SK-N-SH (cell line): ENCODE results near the gene PIEZO2. TPM values are rescaled to one million over a fixed set of nuclear protein-coding genes. Genes with fewer than 3 reads are reported as not detected.

Experiments used
- CTCF ChIA-PET: fragments of 300-600, 350-600 bp; formaldehyde crosslinking; extraction: SDS; loops from one replicate; lab custom pipeline; 2021; lab: Yijun Ruan, JAX
- POLR2A ChIA-PET: fragments of 350-600 bp; sonication (Branson Sonifier 250); formaldehyde crosslinking; extraction: SDS; loops from one replicate; lab custom pipeline; 2020; ENCODE audit warnings: antibody characterized with exemption, inconsistent platforms; lab: Yijun Ruan, JAX
- DNase-seq: peaks from one replicate; pipeline ENCODE4 v3.0.0; 2012
- H2AFZ ChIP-seq: fragments of 200-600 bp; sonication (generic); 2 replicates; pipeline ENCODE4 v1.8.1; 2016; ENCODE audit warnings: antibody characterized with exemption, mild to moderate bottlenecking, low read depth
- H3F3A ChIP-seq: fragments of 200-600 bp; sonication (generic); replicated peaks from 2 replicates; pipeline ENCODE3; 2016; ENCODE audit warnings: antibody characterized with exemption, mild to moderate bottlenecking; ENCODE audit not compliant: insufficient read depth
- H3K27ac ChIP-seq, 2 experiments: fragments of 200-500 bp in 1 of 2; fragments of 200-600 bp in 1 of 2; sonication (Bioruptor generic) in 1 of 2; sonication (generic), shearing (Covaris generic) in 1 of 2; 2 replicates each; pipeline versions ENCODE4 v1.5.1 to v1.6.1; 2014 to 2016; ENCODE audit warnings: low read depth in 2 of 2, inconsistent platforms in 1 of 2, low read length in 1 of 2, mild to moderate bottlenecking in 1 of 2, mixed read lengths in 1 of 2
- H3K27me3 ChIP-seq: fragments of 200-600 bp; sonication (generic), shearing (Covaris generic); 2 replicates; pipeline ENCODE4 v1.6.1; 2016; ENCODE audit warnings: mixed run types; ENCODE audit not compliant: insufficient read depth
- H3K36me3 ChIP-seq, 2 experiments: fragments of 200-500 bp in 1 of 2; fragments of 200-600 bp in 1 of 2; sonication (Bioruptor generic) in 1 of 2; sonication (generic) in 1 of 2; replicated peaks in 1 of 2; 2 replicates each; pipeline versions ENCODE3 to v1.5.1; 2014 to 2016; ENCODE audit warnings: low read length in 1 of 2, mild to moderate bottlenecking in 1 of 2; ENCODE audit not compliant: insufficient read depth in 2 of 2, control insufficient read depth in 1 of 2
- H3K4me1 ChIP-seq, 2 experiments: fragments of 200-500 bp in 1 of 2; fragments of 200-600 bp in 1 of 2; sonication (Bioruptor generic) in 1 of 2; sonication (generic), shearing (Covaris generic) in 1 of 2; 2 replicates each; pipeline versions ENCODE4 v1.5.1 to v1.6.1; 2014 to 2016; ENCODE audit warnings: low read depth in 1 of 2, low read length in 1 of 2, mixed run types in 1 of 2; ENCODE audit not compliant: insufficient read depth in 2 of 2, control insufficient read depth in 1 of 2
- H3K4me2 ChIP-seq: fragments of 200-600 bp; sonication (generic), shearing (Covaris generic); 2 replicates; pipeline ENCODE4 v1.6.1; 2017; ENCODE audit warnings: mixed run types
- H3K4me3 ChIP-seq, 2 experiments: fragments of 200-500 bp in 1 of 2; fragments of 200-600 bp in 1 of 2; sonication (Bioruptor generic) in 1 of 2; sonication (generic), shearing (Covaris generic) in 1 of 2; 2 replicates each; pipeline versions ENCODE4 v1.5.1 to v1.8.1; 2014 to 2016; ENCODE audit warnings: low read depth in 2 of 2, inconsistent platforms in 1 of 2, low read length in 1 of 2, mild to moderate bottlenecking in 1 of 2, mixed read lengths in 1 of 2, moderate library complexity in 1 of 2
- H3K79me2 ChIP-seq: fragments of 200-600 bp; sonication (generic); 2 replicates; pipeline ENCODE4 v1.8.1; 2017; ENCODE audit warnings: mild to moderate bottlenecking; ENCODE audit not compliant: insufficient read depth
- H3K9ac ChIP-seq: fragments of 200-600 bp; sonication (generic); 2 replicates; pipeline ENCODE4 v1.6.1; 2017; ENCODE audit warnings: mixed run types
- H3K9me2 ChIP-seq: fragments of 200-600 bp; sonication (generic); 2 replicates; pipeline ENCODE4 v1.6.1; 2017; ENCODE audit warnings: mixed run types
- H3K9me3 ChIP-seq: fragments of 200-600 bp; sonication (generic); 2 replicates; pipeline ENCODE4 v1.6.1; 2017; ENCODE audit warnings: mixed run types, mild to moderate bottlenecking, moderate library complexity
- H4K20me1 ChIP-seq: fragments of 200-600 bp; sonication (generic); 2 replicates; pipeline ENCODE4 v1.6.1; 2017; ENCODE audit warnings: mild to moderate bottlenecking, mixed run types; ENCODE audit not compliant: insufficient read depth
- CHD2 ChIP-seq: fragments of 150-350 bp; IDR thresholded peaks from 2 replicates; pipeline ENCODE4 v1.6.1; 2018; ENCODE audit warnings: low read length; ENCODE audit not compliant: partially characterized antibody
- ELF1 ChIP-seq: IDR thresholded peaks from 2 replicates; pipeline ENCODE4 v1.4.0; 2012
- EZH2phosphoT487 ChIP-seq: fragments of 200-600 bp; sonication (generic); IDR thresholded peaks from 2 replicates; pipeline ENCODE4 v1.6.1; 2017; ENCODE audit warnings: low read depth, mixed run types, mild to moderate bottlenecking, antibody characterized with exemption, moderate library complexity, borderline replicate concordance
- GABPA ChIP-seq: IDR thresholded peaks from 2 replicates; pipeline ENCODE4 v1.4.0; 2012; ENCODE audit warnings: low read depth, mild to moderate bottlenecking
- GATA2 ChIP-seq: sonication (generic); formaldehyde crosslinking; IDR thresholded peaks from 2 replicates; pipeline ENCODE4 v1.5.0; 2020; ENCODE audit warnings: mild to moderate bottlenecking, missing genetic modification reagents
- IRF3 ChIP-seq: fragments of 150-350 bp; IDR thresholded peaks from 2 replicates; pipeline ENCODE4 v1.6.1; 2016; ENCODE audit warnings: mild to moderate bottlenecking, low read depth, low read length
- NFIC ChIP-seq: IDR thresholded peaks from 2 replicates; pipeline ENCODE4 v1.4.0; 2012; ENCODE audit warnings: borderline replicate concordance
- NRF1 ChIP-seq: IDR thresholded peaks from 2 replicates; pipeline ENCODE4 v1.6.1; 2012; ENCODE audit warnings: low read depth, mild to moderate bottlenecking, low read length
- POLR2AphosphoS5 ChIP-seq: IDR thresholded peaks from 2 replicates; pipeline ENCODE4 v1.6.1; 2012; ENCODE audit warnings: low read depth, low read length
- RAD21 ChIP-seq: IDR thresholded peaks from 2 replicates; pipeline ENCODE4 v1.6.1; 2012; ENCODE audit warnings: mild to moderate bottlenecking, low read length
- RCOR1 ChIP-seq: fragments of 150-350 bp; IDR thresholded peaks from 2 replicates; pipeline ENCODE4 v1.6.1; 2017; ENCODE audit warnings: antibody characterized with exemption, low read length
- REST ChIP-seq: IDR thresholded peaks from 2 replicates; pipeline ENCODE4 v1.6.1; 2012; ENCODE audit warnings: mild to moderate bottlenecking, low read depth, low read length, moderate library complexity
- RFX5 ChIP-seq: IDR thresholded peaks from 2 replicates; pipeline ENCODE4 v1.6.1; 2012; ENCODE audit warnings: mild to moderate bottlenecking, improper control_type of control experiment, low read length
- RXRA ChIP-seq: IDR thresholded peaks from 2 replicates; pipeline ENCODE4 v1.4.0; 2012; ENCODE audit warnings: low read depth, mild to moderate bottlenecking, borderline replicate concordance
- TCF12 ChIP-seq: IDR thresholded peaks from 2 replicates; pipeline ENCODE4 v1.4.0; 2012
- TEAD4 ChIP-seq: IDR thresholded peaks from 2 replicates; pipeline ENCODE4 v1.4.0; 2012; ENCODE audit warnings: mild to moderate bottlenecking, borderline replicate concordance; ENCODE audit not compliant: insufficient read depth
- YY1 ChIP-seq: IDR thresholded peaks from 2 replicates; pipeline ENCODE4 v1.4.0; 2012; ENCODE audit warnings: low read depth, mild to moderate bottlenecking
- WGBS: methylation state at CpG from one replicate; pipeline ENCODE4 v1.1.6; 2017; ENCODE audit warnings: low lambda C conversion rate; 5-methylcytosine and 5-hydroxymethylcytosine counted together
- polyA plus RNA-seq, 3 experiments: library from polyadenylated mRNA; depleted of rRNA; stranded (reverse); fragments of >200 nt; gene quantifications; 2 replicates each; pipeline ENCODE4 v1.2.3, GENCODE V29; 2012

Gene PIEZO2
- polyA plus RNA-seq, 1 of the 3 experiments (the other 2 are of a cell fraction), result not detected

- Histone ChIP-seq H3K4me2 (no peak overlapping the region), H3F3A (no peaks in the 10 kb centered on the region), H3K4me1 (no peaks in the 10 kb centered on the region), H3K9me2 (no peaks in the 10 kb centered on the region), H3K9ac (no peak overlapping the region), H3K36me3 (no peaks in the 10 kb centered on the region), H3K27ac (no peak overlapping the region), H3K4me3 (no peak overlapping the region), H4K20me1 (no peaks in the 10 kb centered on the region), H3K9me3 (no peaks in the 10 kb centered on the region), H2AFZ (no peak overlapping the region), H3K27me3 (peaks cover 30% of the 10 kb centered on the region), H3K79me2 (no peaks in the 10 kb centered on the region)
- TF ChIP-seq IRF3, result no peak
- TF ChIP-seq REST, result no peak
- TF ChIP-seq RFX5, result no peak
- TF ChIP-seq RXRA, result no peak
- ChIA-PET CTCF (interaction anchor here (1.7 to 2.2 kb wide), 2 partner anchors 109 kb away, joined by 4 to 5 read pairs; no protein-coding TSS in a partner anchor), POLR2A (no interaction called here)
- WGBS, result 4% methylated on average over 7 of the region's 7 CpGs
- DNase-seq, result no peak
Measured at GRCh38 chr18:10669441-10670100, 479.8 kb downstream of the PIEZO2 start.

- no peak overlapping the region for H3K4me2 ChIP-seq
- POLR2A ChIA-PET, result no interaction called here
- H3K9me2 ChIP-seq, result no peaks in the 10 kb centered on the region
- no peaks in the 10 kb centered on the region for H3K36me3 ChIP-seq
- H3K4me3 ChIP-seq, result no peak overlapping the region
- no peak for DNase-seq
- no peaks in the 10 kb centered on the region for H3K9me3 ChIP-seq
- H3F3A ChIP-seq, result no peaks in the 10 kb centered on the region
- WGBS, result 13% methylated on average over 9 of the region's 9 CpGs
- H2AFZ ChIP-seq, result no peak overlapping the region
- no peak overlapping the region for H3K27ac ChIP-seq
- H3K79me2 ChIP-seq, result no peaks in the 10 kb centered on the region
- TF ChIP-seq POLR2AphosphoS5 (no peak), RAD21 (no peak), CHD2 (no peak), REST (no peak), TEAD4 (no peak), GABPA (no peak), NFIC (no peak), GATA2 (CRISPR knock-in tag) (no peak), YY1 (no peak), RCOR1 (no peak), ELF1 (no peak), TCF12 (no peak), EZH2phosphoT487 (no peak), NRF1 (no peak)
- TF ChIP-seq, all 33 proteins: peak for 0
- Histone ChIP-seq H3K27me3 (peaks cover 49% of the 10 kb centered on the region), H3K9ac (no peak overlapping the region), H3K4me1 (no peaks in the 10 kb centered on the region; a peak in 1 of 4 replicates), H4K20me1 (no peaks in the 10 kb centered on the region)
- CTCF ChIA-PET, result no interaction called here
Measured at GRCh38 chr18:10663750-10664149, 485.6 kb downstream of the PIEZO2 start.
